ENCODE data around the gene DYNLT2B. TPM values are rescaled to one million over a fixed set of nuclear protein-coding genes. Genes with fewer than 3 reads are reported as not detected.
"Not testable (repeated sequence)": the region's sequence is repeated elsewhere in the genome, so short reads cannot be mapped to it uniquely, and the experiment has no call there.

DYNLT2B gene
- total RNA-seq: 10 to 100 TPM in 1 of 4 donors, 1 to 10 TPM in 3; 6.6 to 16.6 (median 8.4) TPM

GRCh38 chr3:196317687-196318467, at the start of gene DYNLT2B:
TSS of gene DYNLT2B (minus strand) at chr3:196318240. CDS start at chr3:196318152, 88 bp downstream.
- Histone ChIP-seq H3K4me1 (peaks cover 4 to 31% (median 6%) of the 10 kb centered on the region in 3 donors), H3K27me3 (no peaks in the 10 kb centered on the region), H3K9me3 (no peaks in the 10 kb centered on the region), H3K4me3 (peak within 1 kb of the TSS; percentile 53 to 98 (median 88)), H3K27ac (peak within 1 kb of the TSS; percentile 86 to 97 (median 97)), H3K36me3 (no peaks in the 10 kb centered on the region)
- intact Hi-C loops (cut with DNase I): no loop called here
- WGBS, 2 donors: 0% methylated on average over 11 of the region's 92 CpGs; no CpG with 5 or more reads in 1 of the 2 donors
- peak in 3 of 4 donors; percentile 45 to 83 (median 60) for TF ChIP-seq POLR2A (IDR thresholded peaks at IDR 0.05)
- TF ChIP-seq CTCF (IDR thresholded peaks at IDR 0.05): peak in 1 of 6 experiments; percentile 37
- peak; percentile 47 for DNase-seq

- no peak for DNase-seq
- 78 to 82% methylated on average over 4 of the region's 4 CpGs for WGBS, 2 donors
- no peaks in the 10 kb centered on the region for H3K4me1 ChIP-seq
- no peak for TF ChIP-seq POLR2A (IDR thresholded peaks at IDR 0.05)
- TF ChIP-seq CTCF (IDR thresholded peaks at IDR 0.05): no peak
- no peaks in the 10 kb centered on the region for H3K27me3 ChIP-seq
- no peak overlapping the region for H3K4me3 ChIP-seq
- no peak overlapping the region for H3K27ac ChIP-seq
- peaks cover 4 to 82% (median 5%) of the 10 kb centered on the region in 3 donors for H3K36me3 ChIP-seq
- no peaks in the 10 kb centered on the region for H3K9me3 ChIP-seq
- intact Hi-C loops (cut with DNase I): no loop called here
Measured at GRCh38 chr3:196365736-196366135, 47.7 kb upstream of the DYNLT2B start.

GRCh38 chr3:196360586-196360985, 42.5 kb upstream of the DYNLT2B start:
- intact Hi-C loops (cut with DNase I): no loop called here
- TF ChIP-seq POLR2A (IDR thresholded peaks at IDR 0.05) (no peak), CTCF (IDR thresholded peaks at IDR 0.05) (no peak)
- no peaks in the 10 kb centered on the region for H3K9me3 ChIP-seq
- no peak for DNase-seq
- H3K27me3 ChIP-seq: no peaks in the 10 kb centered on the region
- H3K27ac ChIP-seq: no peak overlapping the region
- WGBS, 2 donors: 79 to 84% methylated on average over 7 of the region's 7 CpGs
- H3K4me1 ChIP-seq: no peaks in the 10 kb centered on the region
- no peak overlapping the region for H3K4me3 ChIP-seq
- peaks cover 0 to 82% (median 12%) of the 10 kb centered on the region in 3 donors for H3K36me3 ChIP-seq

- not testable (repeated sequence) for H3K27ac ChIP-seq
Measured at GRCh38 chr3:196358540-196358939, 40.5 kb upstream of the DYNLT2B start.

GRCh38 chr3:196357905-196358304, 39.9 kb upstream of the DYNLT2B start:
- H3K36me3 ChIP-seq: peaks cover 0 to 100% (median 17%) of the 10 kb centered on the region in 3 donors
- 84 to 86% methylated on average over 6 to 7 of the region's 7 CpGs for WGBS, 2 donors
- H3K27me3 ChIP-seq: no peaks in the 10 kb centered on the region
- TF ChIP-seq POLR2A (IDR thresholded peaks at IDR 0.05) (no peak), CTCF (IDR thresholded peaks at IDR 0.05) (no peak)
- H3K4me3 ChIP-seq: no peak overlapping the region
- intact Hi-C loops (cut with DNase I): no loop called here
- no peaks in the 10 kb centered on the region for H3K9me3 ChIP-seq
- H3K4me1 ChIP-seq: no peaks in the 10 kb centered on the region
- no peak for DNase-seq
- H3K27ac ChIP-seq: no peak overlapping the region

More at GRCh38 chr3:196358540-196358939, 40.5 kb upstream of the DYNLT2B start:
- H3K27me3 ChIP-seq; H3K4me3 ChIP-seq; DNase-seq; intact Hi-C loops (cut with DNase I); H3K9me3 ChIP-seq; H3K4me1 ChIP-seq: not testable (repeated sequence)
- 100% methylated on average over 4 of the region's 4 CpGs for WGBS, 2 donors
- peaks cover 0 to 100% (median 17%) of the 10 kb centered on the region in 3 donors for H3K36me3 ChIP-seq

Data from esophagus squamous epithelium (tissue), 5 donors.